ENCODE results near the gene HNRNPA1L2. TPM values are rescaled to one million over a fixed set of nuclear protein-coding genes. Genes with fewer than 3 reads are reported as not detected.

Gene HNRNPA1L2
- total and polyA plus RNA-seq, 2 of the 8 experiments (the other 6 are each of a cell fraction or from before 2014, with no cell fraction given) = 3.7 to 8.9 TPM

- TF ChIP-seq RAD21 (IDR thresholded peaks at IDR 0.05 in 1 of 2, conservative IDR thresholded peaks at IDR 0.05 in 1 of 2; ENCODE audit: low read depth in 2 of 2, low read length in 2 of 2) = no peak
- no peak for TF ChIP-seq CHD2 (IDR thresholded peaks at IDR 0.05; ENCODE audit: low read length)
- TF ChIP-seq USF2 (IDR thresholded peaks at IDR 0.05; ENCODE audit: low read length) = no peak
- TF ChIP-seq TAF7 (optimal IDR thresholded peaks at IDR 0.05; ENCODE audit: borderline replicate concordance, low read depth, low read length) = no peak
- TF ChIP-seq CBX5 (IDR thresholded peaks at IDR 0.05; ENCODE audit: low read depth, low read length) = no peak
- no peak for TF ChIP-seq PHF8 (conservative IDR thresholded peaks at IDR 0.05; ENCODE audit: low read depth, low read length)
- TF ChIP-seq BRCA1 (IDR thresholded peaks at IDR 0.05; ENCODE audit: low read depth, low read length) = no peak
- no peak for TF ChIP-seq FOSL1 (IDR thresholded peaks at IDR 0.05; ENCODE audit: insufficient read depth, low read depth, low read length)
These were observed 31.2 kb downstream of the HNRNPA1L2 start (continued) for GRCh38 chr13:52673465-52673864.

Data from H1 (cell line).